GM12864 (cell line): ENCODE results near the gene ZKSCAN3.
A peak's percentile ranks its signal among the peaks of the same experiment; 100 is the strongest.

ENCODE experiments used
- DNase-seq: peaks from one replicate; pipeline ENCODE4 v3.0.0-alpha.2; 2011; ENCODE audit warnings: low read depth
- H3K4me3 ChIP-seq: 2 replicates; pipeline ENCODE4 v1.5.1; 2011; ENCODE audit warnings: mild to moderate bottlenecking, low read depth, low read length, control low read depth
- TF ChIP-seq, protein P1 (sequence below): IDR thresholded peaks from 2 replicates; pipeline ENCODE4 v1.5.1; 2011; ENCODE audit warnings: low read depth, mild to moderate bottlenecking, moderate library complexity, low read length, control low read depth, inconsistent platforms; ENCODE audit errors: missing control alignments

Gene ZKSCAN3

DNA sequence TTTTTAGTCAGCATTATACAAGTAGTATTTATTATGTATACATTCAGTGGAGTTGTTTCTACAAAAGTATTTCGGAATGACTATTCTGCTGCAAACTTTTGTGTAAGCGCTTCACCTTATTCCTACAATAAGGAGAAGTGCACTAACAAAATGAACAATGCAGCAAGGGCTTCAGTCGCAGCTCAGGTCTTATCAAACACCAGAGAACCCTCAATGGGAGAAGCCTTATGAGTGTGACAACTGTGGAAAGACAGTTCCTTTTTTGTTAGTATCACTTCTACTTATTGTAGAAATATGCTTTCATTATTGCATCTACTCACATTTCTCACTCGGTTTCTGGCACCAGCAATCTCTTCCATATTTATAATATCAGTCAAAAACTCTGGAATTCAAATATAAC lies 18.8 kb downstream of the ZKSCAN3 start:
- TF ChIP-seq, protein P1, sequence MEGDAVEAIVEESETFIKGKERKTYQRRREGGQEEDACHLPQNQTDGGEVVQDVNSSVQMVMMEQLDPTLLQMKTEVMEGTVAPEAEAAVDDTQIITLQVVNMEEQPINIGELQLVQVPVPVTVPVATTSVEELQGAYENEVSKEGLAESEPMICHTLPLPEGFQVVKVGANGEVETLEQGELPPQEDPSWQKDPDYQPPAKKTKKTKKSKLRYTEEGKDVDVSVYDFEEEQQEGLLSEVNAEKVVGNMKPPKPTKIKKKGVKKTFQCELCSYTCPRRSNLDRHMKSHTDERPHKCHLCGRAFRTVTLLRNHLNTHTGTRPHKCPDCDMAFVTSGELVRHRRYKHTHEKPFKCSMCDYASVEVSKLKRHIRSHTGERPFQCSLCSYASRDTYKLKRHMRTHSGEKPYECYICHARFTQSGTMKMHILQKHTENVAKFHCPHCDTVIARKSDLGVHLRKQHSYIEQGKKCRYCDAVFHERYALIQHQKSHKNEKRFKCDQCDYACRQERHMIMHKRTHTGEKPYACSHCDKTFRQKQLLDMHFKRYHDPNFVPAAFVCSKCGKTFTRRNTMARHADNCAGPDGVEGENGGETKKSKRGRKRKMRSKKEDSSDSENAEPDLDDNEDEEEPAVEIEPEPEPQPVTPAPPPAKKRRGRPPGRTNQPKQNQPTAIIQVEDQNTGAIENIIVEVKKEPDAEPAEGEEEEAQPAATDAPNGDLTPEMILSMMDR, result no peak
- H3K4me3 ChIP-seq, result no peak overlapping the region
- peak; percentile 57 for DNase-seq

DNA sequence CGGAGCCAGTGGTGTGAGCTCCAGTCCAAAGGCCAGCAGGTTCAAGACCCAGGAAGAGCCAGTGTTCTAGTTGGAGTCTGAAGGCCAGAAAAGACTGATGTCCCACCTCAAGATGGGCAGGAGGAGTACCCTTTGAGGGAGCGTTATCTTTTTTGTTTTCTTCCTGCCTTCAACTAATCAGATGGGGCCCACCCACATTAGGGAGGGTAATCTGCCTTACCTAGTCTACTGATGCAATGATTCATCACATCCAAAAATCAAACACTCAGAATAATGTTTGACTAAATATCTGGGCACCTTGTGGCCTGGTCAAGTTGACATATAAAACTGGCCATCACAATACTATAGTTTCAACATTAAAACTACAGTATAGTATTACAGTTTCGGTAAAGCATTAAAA lies 19.7 kb downstream of the ZKSCAN3 start:
- TF ChIP-seq, protein P1, result no peak
- H3K4me3 ChIP-seq, result no peak overlapping the region
- no peak for DNase-seq

- no peak overlapping the region for H3K4me3 ChIP-seq
- DNase-seq, result no peak
- TF ChIP-seq, protein P1, result no peak
Measured at GRCh38 chr6:28370440-28370839, 20.7 kb downstream of the ZKSCAN3 start.

- no peak overlapping the region for H3K4me3 ChIP-seq
- TF ChIP-seq, protein P1, result no peak
- DNase-seq, result no peak
Measured at GRCh38 chr6:28371280-28371679, 21.5 kb downstream of the ZKSCAN3 start.

DNA sequence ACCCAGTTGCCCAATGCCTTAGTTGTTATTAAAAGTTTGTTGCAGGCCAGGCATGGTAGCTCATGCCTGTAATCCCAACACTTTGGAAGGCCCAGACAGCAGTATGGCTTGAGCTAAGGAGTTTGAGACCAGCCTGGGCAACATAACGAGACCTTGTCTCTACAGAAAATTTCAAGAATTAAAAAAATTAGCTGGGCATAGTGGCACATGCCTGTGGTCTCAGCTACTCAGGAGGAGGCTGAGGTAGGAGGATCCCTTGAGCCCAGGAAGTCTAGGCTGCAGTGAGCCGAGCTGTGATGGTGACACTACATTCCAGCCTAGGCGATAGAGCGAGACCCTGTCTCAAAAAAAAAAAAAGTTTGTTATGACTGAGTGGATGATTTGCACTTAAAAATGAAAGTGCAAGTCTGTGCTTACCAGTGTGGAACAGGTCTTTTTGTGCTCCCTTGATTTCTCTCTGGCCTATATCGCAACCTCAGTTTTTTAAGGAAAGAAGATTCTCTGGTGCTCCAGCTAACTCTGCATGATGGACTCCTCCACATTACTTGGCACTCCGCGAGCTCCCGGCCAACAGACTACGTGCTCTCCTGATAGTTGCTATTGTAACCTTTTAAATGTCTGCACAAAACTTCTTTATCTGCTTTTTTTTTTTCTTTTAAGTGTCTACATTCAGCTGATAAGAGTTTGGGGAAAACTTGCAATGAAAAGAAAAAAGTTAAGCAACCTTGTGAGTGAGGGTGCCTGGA lies 22.1 kb downstream of the ZKSCAN3 start:
- H3K4me3 ChIP-seq, result no peak overlapping the region
- TF ChIP-seq, protein P1, result no peak
- no peak for DNase-seq

DNA sequence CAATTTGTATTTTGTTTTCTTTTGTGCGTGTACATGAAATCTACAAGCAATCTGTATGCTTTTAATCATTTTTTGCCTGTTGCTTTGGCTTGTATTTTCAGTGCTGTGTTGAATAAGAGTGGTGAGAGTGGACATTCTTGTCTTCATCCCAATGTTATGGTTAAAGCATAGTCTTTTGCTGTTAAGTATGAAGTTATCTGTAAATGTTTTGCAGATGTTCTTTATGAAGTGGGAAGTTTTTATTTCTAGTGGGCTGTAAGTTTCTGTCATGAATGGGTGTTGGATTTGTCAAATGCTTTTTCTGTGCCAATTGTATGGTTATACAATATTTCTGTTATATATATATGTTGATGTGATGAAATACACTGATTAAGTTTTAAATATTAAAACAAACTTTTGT lies 24.2 kb downstream of the ZKSCAN3 start:
- H3K4me3 ChIP-seq, result no peak overlapping the region
- no peak for DNase-seq
- TF ChIP-seq, protein P1, result no peak

- DNase-seq, result no peak
- TF ChIP-seq, protein P1, result no peak
- no peak overlapping the region for H3K4me3 ChIP-seq
Measured at GRCh38 chr6:28377879-28378278, 28.1 kb downstream of the ZKSCAN3 start.
